K562 (cell line): Measurements from ENCODE around the gene AJM1. TPM values are rescaled to one million over a fixed set of nuclear protein-coding genes. Genes with fewer than 3 reads are reported as not detected.

Source experiments
- ETS1 ChIP-seq: conservative IDR thresholded peaks from 2 replicates; pipeline ENCODE4 v1.6.1; 2011; ENCODE audit warnings: low read depth, mild to moderate bottlenecking, low read length; ENCODE audit not compliant: control insufficient read depth
- FOXO4 ChIP-seq: fragments of 450-650 bp; formaldehyde crosslinking; IDR thresholded peaks from 2 replicates; pipeline ENCODE4 v1.4.0; 2020; ENCODE audit warnings: mild to moderate bottlenecking, moderate library complexity
- KLF10 ChIP-seq: fragments of 250-450 bp; sonication (Bioruptor Pico); IDR thresholded peaks from 2 replicates; pipeline ENCODE4 v1.6.1; 2021; ENCODE audit warnings: matching md5 sums
- PCBP2 ChIP-seq: fragments of 200-400 bp; formaldehyde crosslinking; IDR thresholded peaks from 2 replicates; pipeline ENCODE4 v1.6.1; 2018; ENCODE audit warnings: low read length, low read depth, mild to moderate bottlenecking, moderate library complexity; ENCODE audit not compliant: poor library complexity, severe bottlenecking
- PREB ChIP-seq: sonication (generic); formaldehyde crosslinking; IDR thresholded peaks from 2 replicates; pipeline ENCODE4 v1.8.1; 2023; ENCODE audit warnings: mild to moderate bottlenecking, missing genetic modification reagents
- TBL1XR1 ChIP-seq, 2 experiments: IDR thresholded peaks; 2 replicates each; pipeline ENCODE4 v1.6.1; 2012; ENCODE audit warnings: improper control_type of control experiment in 2 of 2, low read length in 2 of 2, mild to moderate bottlenecking in 1 of 2
- UBTF ChIP-seq, 2 experiments: IDR thresholded peaks; 2 replicates each; pipeline ENCODE4 v1.6.1; 2012; ENCODE audit warnings: improper control_type of control experiment in 2 of 2, low read depth in 2 of 2, low read length in 2 of 2, borderline replicate concordance in 1 of 2
- ZBTB11 ChIP-seq, 3 experiments: fragments of 200-800 bp in 1 of 3; fragments of 250-450 bp in 1 of 3; fragments of 450-650 bp in 1 of 3; sonication (Bioruptor Pico) in 1 of 3; sonication (Bioruptor generic) in 1 of 3; formaldehyde crosslinking in 1 of 3; IDR thresholded peaks; 2 replicates each; pipeline versions ENCODE4 v1.6.1 to v1.8.0; 2016 to 2022; ENCODE audit warnings: mild to moderate bottlenecking in 2 of 3, missing genetic modification characterization in 2 of 3, missing compliant biosample characterization in 1 of 3, moderate library complexity in 1 of 3
- ZNF384 ChIP-seq: IDR thresholded peaks from 2 replicates; pipeline ENCODE4 v1.6.1; 2012; ENCODE audit warnings: low read depth, low read length, improper control_type of control experiment
- polyA plus RNA-seq, 8 experiments: library from polyadenylated mRNA; depleted of rRNA in 4 of 8; stranded (reverse) in 5 of 8; unstranded in 3 of 8; fragments of >200 nt; fragmentation: Nextera tagmentation in 2 of 8; fragmentation: Illumina TruSeq in 1 of 8; extraction: Ambion mirVana in 2 of 8; extraction: Trizol in 1 of 8; gene quantifications; 2 replicates each; pipeline versions ENCODE4 v1.2.1 to v1.2.3, GENCODE V29; 2011 to 2014; ENCODE audit warnings: inconsistent platforms in 1 of 8, missing spikeins in 1 of 8
- total RNA-seq, 7 experiments: library from RNA; depleted of rRNA in 6 of 7; stranded (reverse); fragments of >200 nt in 6 of 7; fragmentation: Illumina TruSeq in 2 of 7; extraction: Trizol in 2 of 7; gene quantifications; 2 replicates each; pipeline versions ENCODE4 v1.2.1 to v1.2.3, GENCODE V29; 2011 to 2021; ENCODE audit warnings: low replicate concordance in 1 of 7
- TF ChIP-seq, protein P1 (sequence below): IDR thresholded peaks from 2 replicates; pipeline ENCODE4 v1.6.1; 2011; ENCODE audit warnings: borderline replicate concordance, low read depth, mild to moderate bottlenecking, moderate library complexity, low read length; ENCODE audit not compliant: insufficient read depth, poor library complexity, severe bottlenecking
- TF ChIP-seq, protein P2 (sequence below): IDR thresholded peaks from 2 replicates; pipeline ENCODE4 v1.6.1; 2011; ENCODE audit not compliant: insufficient read length; ENCODE audit errors: extremely low read depth

AJM1 gene
- total and polyA plus RNA-seq, 9 of the 15 experiments (the other 6 are each of a cell fraction or from before 2014, with no cell fraction given) = 0.01 to 3.7 (median 0.65) TPM; not detected in 1

- TF ChIP-seq ZBTB11 (CRISPR knock-in tag; IDR thresholded peaks at IDR 0.05) (no peak), FOXO4 (CRISPR knock-in tag) (0 out of 2 replicates have a peak, but pooled peaks have one; percentile 18), KLF10 (CRISPR knock-in tag) (no peak), ZNF384 (no peak), PCBP2 (no peak), TBL1XR1 (IDR thresholded peaks at IDR 0.05; ENCODE audit: low read length in 2 of 2) (no peak; a peak in 1 of 4 replicates), PREB (no peak), UBTF (IDR thresholded peaks at IDR 0.05; ENCODE audit: borderline replicate concordance in 1 of 2, low read depth in 2 of 2, low read length in 2 of 2) (peak; percentile 84 to 93), ETS1 (peak; percentile 9; the same call in 1 of the 2 replicates)
- TF ChIP-seq, protein P1, sequence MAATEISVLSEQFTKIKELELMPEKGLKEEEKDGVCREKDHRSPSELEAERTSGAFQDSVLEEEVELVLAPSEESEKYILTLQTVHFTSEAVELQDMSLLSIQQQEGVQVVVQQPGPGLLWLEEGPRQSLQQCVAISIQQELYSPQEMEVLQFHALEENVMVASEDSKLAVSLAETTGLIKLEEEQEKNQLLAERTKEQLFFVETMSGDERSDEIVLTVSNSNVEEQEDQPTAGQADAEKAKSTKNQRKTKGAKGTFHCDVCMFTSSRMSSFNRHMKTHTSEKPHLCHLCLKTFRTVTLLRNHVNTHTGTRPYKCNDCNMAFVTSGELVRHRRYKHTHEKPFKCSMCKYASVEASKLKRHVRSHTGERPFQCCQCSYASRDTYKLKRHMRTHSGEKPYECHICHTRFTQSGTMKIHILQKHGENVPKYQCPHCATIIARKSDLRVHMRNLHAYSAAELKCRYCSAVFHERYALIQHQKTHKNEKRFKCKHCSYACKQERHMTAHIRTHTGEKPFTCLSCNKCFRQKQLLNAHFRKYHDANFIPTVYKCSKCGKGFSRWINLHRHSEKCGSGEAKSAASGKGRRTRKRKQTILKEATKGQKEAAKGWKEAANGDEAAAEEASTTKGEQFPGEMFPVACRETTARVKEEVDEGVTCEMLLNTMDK = no peak
- TF ChIP-seq, protein P2, sequence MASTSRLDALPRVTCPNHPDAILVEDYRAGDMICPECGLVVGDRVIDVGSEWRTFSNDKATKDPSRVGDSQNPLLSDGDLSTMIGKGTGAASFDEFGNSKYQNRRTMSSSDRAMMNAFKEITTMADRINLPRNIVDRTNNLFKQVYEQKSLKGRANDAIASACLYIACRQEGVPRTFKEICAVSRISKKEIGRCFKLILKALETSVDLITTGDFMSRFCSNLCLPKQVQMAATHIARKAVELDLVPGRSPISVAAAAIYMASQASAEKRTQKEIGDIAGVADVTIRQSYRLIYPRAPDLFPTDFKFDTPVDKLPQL = no peak
Observed at GRCh38 chr9:136847826-136848392, 5.6 kb downstream of the AJM1 start (continued).
